GM21619 (cell line): ENCODE measurements around the gene SLC12A9.
A peak's percentile ranks its signal among the peaks of the same experiment; 100 is the strongest.

ENCODE experiments used
- ATAC-seq: cut with Tn5 transposase; IDR thresholded peaks from one replicate; pipeline ENCODE4 v1.9.1; 2021; ENCODE audit not compliant: unreplicated experiment

The SLC12A9 gene

DNA sequence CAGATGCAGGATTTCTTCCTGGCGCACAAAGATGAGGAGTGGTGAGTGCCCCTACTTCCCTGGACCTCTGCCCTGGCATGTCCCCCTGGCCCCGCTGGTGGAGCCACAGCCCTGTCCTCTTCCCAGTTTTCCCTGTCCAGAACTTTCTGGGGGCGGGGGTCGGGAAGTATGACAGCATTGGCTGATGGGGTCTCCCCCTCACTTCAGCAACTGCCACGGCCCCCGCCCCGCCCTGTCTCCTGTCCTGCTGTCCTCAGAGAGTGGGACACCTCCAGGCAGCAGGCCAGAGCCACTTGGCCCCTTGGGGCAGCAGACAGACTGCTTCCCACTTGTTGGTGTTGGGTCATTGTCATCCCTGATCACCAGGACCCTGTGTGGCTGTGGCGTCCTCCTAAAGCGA is 29.7 kb downstream of the SLC12A9 start:
- ATAC-seq: no peak

DNA sequence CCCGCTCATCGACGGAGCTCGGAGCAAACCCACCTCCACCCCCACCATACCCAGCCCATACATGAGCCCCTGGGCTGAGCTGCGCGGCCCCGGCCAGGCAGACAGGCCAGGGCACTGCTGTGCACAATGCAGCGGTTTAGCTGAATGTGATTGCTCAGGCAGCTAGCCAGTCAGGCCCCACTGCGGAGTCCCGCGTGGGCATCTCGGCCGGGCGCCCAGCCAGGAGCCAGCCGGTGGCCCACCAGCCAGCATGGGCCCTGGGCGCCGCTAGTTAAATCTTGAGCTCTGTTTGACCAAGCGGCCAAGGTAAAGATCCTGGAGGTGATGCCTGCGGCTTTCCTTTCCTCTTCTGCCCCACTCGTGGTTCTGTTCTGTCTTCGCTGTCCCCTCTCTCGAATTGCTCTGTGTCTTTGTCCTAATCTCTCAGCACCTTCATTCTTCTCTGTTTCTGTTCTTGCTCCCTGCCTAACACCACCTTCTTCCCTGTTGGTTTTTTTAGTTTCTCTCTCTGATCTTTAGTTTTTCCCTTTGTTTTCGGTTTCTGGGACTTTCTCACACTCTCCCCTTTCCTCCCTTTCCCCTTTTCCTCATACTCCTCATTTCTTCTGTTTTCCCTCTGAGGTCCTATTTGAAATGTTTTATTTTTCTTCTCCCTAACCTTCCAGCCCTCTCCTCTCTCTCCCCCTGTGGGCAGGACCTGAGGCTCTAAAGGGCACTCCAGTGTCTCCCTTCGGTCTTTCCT is 30.4 kb downstream of the SLC12A9 start:
- ATAC-seq: no peak

DNA sequence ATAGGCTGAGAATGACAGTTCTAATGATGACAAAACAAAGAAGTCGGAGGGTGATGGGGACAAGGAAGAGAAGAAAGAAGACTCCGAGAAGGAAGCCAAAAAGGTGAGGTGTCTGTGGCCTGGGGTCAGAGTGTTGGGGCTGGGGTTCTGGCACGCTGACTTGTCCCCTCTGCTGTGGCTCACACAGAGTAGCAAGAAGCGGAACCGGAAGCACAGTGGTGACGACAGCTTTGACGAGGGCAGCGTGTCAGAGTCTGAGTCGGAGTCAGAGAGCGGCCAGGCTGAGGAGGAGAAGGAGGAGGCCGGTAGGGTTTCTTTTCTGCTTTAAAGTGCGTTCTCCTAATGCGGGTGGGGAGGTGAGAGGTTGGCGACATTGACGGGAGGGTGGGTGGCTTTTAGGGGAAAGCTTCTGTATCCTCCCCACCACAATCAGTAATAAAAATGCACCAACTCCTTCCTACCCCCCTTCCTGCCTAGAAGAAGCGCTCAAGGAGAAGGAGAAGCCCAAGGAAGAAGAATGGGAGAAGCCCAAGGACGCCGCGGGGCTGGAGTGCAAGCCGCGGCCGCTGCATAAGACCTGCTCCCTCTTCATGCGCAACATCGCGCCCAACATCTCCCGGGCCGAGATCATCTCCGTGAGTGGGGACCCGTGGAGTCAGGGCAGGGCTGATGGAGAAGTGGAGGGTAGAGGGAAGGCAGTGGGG is 32.4 kb downstream of the SLC12A9 start:
- no peak for ATAC-seq

DNA sequence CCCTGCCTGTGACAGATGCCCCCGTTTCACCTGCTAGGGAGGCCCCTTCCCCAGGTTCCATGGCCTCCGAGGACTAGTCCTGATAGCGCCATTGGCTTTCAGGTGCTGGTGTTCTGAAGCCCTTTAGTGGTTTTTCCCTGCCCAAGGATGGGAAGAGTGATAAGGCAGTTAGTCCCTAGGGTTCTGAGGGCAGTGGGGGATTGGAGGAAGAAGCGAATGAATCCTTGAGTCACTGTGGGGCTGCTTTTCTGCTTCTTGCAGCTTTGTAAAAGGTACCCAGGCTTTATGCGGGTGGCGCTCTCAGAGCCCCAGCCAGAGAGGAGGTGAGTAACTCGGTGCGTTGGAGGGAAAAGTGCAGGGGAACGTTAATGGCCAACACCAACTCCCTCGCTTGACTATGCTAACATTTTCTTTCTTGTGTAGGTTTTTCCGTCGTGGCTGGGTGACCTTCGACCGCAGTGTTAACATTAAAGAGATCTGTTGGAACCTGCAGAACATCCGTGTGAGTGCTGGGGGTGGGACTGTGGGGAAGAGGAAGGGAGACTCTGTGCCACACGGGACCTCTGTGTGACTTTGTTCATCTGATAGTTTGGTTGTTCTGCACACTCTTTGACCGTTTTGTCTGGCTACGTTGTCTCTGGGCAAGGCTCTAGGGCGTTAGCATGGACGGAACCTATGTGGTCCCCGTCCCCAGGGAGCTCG is 33.1 kb downstream of the SLC12A9 start:
- no peak for ATAC-seq

DNA sequence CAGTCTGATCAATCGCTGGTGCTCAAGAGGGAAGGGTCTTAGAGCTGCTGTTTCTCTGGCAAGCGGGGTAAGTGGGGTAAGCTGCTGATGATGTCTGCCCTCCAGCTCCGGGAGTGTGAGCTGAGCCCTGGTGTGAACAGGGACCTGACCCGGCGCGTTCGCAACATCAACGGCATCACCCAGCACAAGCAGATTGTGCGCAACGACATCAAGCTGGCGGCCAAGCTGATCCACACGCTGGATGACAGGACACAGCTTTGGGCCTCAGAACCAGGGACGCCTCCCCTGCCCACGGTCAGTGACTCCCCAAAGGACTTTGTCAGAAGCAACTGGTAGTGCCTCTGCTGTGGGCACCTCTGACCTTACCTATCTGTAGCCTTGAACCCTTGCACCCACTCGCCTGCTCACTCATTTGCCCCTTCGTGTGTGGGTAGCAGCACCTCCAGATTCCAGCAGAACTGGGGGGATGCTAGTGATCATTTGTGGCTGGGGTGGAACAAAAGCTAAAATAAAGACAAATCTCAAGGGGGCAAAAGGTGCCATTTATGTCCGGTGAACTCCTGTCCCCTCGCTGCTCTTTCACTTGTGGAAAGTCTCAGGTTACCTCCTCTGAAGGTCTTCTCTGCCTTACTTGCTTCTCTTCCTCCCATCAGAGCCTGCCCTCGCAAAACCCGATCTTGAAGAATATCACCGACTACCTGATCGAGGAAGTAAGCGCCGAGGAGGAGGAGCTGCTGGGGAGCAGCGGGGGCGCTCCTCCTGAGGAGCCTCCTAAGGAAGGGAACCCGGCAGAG is 33.8 kb downstream of the SLC12A9 start:
- no peak for ATAC-seq

DNA sequence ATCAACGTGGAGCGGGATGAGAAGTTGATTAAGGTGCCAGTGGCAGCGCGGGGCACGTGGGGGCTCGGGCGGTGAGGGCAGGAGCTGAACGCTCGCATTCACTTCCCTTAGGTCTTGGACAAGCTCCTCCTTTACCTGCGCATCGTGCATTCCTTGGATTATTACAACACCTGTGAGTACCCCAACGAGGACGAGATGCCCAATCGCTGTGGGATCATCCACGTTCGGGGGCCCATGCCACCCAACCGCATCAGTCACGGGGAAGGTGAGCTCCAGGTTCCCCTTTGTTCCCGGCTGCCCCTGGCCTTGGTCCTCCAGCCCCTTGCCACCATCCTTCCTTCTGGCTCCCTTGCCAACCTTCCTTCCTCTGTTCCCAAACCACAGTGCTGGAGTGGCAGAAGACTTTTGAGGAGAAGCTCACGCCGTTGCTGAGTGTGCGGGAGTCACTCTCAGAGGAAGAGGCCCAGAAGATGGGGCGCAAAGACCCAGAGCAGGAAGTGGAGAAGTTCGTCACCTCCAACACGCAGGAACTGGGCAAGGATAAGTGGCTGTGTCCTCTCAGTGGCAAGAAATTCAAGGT is 34.5 kb downstream of the SLC12A9 start:
- no peak for ATAC-seq

DNA sequence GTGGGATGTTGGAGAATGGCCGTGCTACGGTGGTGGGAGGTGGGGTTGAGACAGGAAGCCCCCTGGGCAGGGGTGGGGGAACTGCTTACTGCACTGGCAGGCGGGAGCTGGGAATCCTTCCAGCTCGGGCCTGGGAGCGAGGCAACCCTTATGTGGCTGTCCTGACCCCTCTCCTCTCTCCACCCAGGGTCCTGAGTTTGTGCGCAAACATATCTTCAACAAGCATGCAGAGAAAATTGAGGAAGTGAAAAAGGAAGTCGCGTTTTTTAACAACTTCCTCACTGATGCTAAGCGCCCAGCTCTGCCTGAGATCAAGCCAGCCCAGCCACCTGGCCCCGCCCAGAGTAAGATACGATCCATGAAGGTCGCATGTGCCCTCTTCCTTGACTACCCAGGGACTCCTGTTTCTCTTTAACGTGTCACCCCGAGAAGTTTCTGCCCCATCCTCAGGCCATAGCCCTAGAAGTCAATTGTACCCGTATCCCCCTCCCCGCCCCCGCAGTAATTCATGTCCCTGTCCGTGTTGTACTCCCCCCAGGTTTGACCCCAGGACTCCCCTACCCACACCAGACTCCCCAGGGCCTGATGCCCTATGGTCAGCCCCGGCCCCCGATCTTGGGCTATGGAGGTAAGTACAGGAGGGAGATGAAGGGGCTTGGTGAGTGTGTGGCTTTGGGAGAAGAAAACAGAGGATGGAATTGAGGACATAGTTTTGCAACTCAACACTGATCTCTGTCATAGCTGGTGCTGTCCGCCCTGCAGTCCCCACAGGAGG is 35.2 kb downstream of the SLC12A9 start:
- ATAC-seq: no peak

DNA sequence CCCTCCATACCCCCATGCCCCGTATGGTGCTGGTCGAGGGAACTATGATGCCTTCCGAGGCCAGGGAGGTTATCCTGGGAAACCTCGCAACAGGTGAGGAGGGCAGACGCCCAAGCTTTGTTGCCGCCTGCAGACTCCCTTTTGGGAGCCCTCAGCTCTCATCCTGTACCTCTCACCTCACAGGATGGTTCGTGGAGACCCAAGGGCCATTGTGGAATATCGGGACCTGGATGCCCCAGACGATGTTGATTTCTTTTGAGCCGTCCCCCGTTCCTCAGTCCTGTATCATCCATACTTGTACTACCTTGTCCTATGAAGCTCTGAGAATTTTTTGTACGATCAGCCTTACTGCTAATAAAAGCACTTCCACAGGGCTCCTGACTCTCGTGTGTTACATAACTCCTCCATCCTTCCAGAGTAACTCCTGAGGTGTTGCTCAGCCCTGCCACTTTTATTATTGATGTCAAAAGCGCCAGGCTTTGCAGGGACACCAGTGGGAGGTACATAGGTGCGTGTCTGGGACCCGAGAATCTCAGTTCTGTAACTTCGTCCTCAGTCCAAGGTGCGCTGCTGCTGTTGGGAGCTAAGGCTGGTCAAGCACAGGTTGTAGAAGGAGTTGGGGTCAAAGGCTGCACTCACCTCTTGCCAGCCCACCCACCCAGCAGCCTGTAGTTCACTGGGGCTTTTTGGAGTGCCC is 35.9 kb downstream of the SLC12A9 start:
- ATAC-seq: no peak

DNA sequence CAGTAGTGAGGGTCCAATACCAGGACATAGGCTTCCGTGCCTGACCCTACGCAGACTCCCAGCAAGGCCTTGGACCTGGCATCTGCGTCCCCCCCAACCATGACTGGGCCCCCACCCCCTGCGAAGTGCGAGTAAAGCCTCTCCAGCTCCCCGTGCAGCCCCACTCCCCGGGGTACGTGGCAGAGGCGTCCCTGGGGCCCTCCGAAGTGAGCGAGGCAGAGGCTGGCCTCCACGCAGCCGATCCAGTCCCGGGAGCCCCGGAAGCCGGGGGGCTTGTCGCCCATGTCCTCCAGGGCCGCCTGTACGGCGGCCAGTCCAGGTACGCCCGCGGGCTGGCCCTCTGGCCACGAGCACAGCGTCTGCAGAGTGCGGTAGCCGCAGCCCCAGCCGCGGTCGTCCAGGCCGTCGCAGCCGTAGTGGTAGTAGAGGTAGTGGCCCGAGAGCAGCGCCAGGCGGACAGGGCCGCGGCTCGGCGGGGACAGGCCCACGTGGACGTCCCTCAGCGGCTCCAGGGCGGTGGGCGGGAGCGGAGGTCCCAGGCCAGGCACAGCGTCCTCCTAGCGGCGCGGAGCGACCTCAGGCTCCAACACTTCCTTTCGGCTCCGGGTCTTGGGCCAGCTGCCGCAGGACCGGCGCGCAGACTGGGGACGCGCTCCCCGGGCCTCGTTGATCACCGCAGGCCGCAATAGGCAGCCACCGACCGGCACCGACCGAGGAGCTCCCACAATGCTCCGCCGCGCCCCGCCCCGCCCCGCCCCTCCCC is 36.7 kb downstream of the SLC12A9 start, which contains the start of gene UFSP1:
Gene UFSP1 (minus strand): TSS at position 728 of the 763 bp plus-strand sequence. CDS start 444 bp downstream, at position 284.
- ATAC-seq: peak; percentile 31

DNA sequence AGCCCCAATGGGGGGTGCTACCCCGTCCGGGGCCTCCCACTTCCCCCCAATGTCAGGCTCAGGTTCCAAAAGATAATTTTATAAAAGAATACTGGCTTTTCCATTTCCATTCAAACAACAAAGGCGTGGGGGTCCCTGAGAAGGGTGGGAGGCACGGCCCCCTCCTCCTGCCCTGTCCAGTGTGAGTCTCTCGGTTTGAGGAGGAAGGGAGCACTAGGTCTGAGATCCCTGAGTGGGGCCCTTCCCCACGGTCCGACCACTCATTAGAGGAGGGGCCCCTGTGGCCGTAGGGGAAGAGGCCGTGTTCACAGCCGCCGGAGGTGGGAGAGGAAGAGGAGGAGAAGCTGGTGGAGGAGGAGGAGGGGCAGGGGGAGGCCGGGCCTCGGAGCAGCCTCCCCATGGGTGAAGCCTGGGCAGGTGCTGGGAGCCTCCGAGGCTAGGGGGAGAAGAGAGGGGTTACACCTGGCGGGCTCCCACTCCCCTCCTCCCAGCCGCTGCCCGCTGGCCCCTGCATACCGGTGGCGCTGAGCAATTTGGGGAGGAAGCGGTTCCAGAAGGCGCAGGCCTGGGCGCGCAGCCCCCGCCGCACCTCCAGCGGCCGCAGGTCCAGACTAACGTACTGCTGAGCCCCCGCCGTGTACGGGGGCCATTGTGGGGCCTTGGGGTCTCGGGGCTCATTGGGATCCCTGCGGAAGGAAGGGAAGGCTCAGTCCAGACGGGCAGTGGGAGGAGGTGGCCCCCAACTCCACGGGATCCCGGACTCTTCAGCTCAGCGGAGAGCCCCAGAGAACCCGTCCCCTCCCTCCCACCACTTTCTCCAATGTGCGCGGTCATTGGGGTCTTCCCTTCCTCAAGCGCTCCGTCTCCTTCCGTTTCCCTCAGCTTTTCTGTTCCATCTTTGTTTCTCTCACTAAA is 38.4 kb downstream of the SLC12A9 start:
- ATAC-seq: no peak

DNA sequence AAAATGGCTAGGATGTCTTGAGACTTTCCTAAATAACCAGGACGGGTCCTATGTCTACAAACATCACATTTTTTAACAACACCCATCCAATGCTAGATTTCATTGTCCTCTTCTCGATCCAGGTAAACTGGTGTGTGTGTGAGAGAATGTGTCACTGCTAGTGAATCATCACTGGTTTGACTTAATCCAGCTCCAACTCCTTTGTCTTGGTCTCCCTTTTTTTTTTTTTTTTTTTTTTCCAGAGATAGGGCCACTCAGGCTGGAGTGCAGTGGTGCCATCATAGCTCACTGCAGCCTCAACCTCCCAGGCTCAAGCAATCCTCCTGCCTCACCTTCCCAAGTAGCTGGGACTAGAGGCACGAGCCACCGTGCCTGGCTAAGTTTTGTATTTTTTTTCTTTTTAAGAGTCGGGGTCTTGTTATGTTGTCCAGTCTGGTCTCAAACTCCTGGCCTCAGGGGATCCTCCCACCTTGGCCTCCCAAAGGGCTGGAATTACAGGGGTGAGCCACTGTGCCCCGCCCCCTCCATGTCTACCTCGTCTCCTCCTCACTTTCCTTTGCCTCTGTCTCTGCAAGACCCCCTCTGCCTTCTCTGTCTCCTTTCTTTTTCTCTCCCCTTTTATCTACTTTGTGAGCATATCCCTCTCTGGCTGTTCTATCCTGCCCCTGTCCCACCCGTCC is 39.2 kb downstream of the SLC12A9 start:
- no peak for ATAC-seq

DNA sequence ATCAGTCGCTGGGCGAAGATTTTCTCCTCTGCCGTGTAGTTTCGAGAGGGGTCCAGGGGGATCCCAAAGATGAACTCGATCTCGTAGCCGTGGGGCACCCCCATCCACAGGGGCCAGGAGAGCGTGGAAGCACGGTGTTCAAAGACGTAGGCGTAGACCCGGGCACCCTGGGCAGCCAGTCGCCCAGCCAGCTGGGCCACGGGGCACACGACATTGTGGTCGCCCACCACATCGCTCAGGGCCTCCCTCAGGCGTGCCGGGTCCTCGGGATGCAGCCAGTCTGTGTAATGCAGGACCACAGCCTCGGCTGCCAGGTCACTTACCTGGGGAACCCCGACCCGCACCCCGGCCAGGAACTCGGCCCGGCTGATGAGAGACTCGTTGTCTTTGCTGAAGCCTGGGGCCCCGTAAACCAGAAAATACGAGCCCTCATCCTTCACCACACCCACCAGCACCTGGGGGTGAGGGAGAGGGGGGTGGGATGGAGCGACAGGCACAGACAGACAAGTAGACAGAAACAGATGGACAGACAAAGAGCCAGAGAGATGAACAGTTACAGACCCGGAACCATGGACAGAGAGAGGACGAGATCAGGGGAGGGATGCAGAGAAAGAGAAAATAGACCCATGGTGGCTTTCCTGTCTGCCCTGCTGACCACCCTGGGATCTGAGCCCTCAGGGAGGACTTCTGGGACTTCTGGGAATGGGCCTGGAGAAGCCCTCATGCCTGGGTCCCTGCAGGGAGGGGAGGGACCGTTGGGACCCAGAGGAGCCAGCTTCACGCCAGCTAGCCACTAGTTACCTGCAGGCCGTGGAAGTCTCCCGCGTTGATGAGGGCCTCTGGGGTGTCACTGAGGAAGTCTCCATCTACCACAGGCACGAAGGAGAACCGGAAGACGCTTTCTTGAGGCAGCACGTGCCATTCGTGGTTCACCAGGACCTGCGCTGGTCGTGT is 40.1 kb downstream of the SLC12A9 start:
- ATAC-seq: no peak

DNA sequence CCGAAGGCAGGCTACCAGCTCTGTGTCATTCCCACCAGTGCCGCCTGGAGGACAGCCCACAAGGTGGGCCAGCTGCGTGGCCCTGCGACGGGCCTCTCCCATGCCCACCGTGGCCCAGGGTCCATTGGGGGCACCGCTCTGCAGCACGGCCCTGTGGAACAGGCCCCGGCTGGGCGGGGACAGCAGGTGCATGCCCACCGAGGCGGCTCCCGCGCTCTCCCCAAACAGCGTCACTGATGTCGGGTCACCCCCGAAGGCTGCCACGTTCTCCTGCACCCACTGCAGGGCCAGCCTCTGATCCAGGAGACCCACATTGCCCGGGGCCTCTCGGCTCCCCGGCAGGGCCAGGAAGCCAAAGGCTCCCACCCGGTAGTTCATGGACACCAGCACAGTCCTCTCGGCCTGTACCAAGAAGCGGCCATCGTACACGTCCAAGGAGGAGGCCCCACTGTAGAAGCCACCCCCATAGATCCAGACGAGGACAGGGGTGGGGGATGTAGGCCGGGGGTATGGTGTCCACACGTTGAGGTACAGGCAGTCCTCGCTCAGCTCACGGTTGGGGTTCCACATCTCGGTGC is 40.9 kb downstream of the SLC12A9 start:
- no peak for ATAC-seq

DNA sequence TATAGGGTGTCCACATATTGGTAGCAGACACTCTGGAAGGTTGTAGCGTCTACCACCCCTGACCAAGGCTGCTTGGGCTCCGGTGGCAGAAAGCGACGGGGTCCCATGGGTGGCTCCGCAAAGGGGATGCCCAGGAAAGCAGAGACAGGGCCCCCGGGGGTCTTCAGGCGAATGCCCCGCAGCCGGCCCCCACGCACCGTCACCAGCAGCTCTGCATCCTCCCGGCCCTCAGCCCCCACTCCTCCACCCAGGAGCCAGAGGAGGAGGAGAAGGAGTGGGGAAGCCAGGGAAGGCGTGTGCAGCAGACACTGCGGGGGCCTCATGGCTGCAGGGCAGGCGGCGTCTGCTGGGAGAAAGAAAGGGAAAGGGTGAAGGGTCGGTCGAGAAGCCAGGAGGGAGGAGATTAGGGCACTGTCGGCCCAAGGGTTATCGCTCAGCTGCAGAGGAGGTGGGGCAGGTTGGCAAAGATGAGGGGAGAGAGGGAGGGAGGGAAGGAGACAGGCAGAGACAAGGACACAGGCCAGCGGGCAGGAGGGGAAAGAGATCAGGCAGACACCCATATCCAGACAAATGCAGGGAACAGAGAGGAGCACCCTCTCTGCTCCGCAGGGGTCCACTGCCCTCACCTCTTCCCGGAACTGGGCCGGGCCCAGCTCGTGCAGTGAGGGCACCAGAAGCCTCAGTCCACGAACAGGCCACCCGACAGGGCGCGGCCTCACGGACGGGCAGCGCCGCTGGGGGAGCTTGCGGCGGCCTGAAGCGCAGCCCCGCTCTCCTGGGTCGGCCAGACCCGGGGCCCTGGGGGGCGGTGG is 41.6 kb downstream of the SLC12A9 start:
- ATAC-seq: no peak
